ENCODE results near the gene IL10RB.
A peak's percentile ranks its signal among the peaks of the same experiment; 100 is the strongest.

The IL10RB gene

DNA sequence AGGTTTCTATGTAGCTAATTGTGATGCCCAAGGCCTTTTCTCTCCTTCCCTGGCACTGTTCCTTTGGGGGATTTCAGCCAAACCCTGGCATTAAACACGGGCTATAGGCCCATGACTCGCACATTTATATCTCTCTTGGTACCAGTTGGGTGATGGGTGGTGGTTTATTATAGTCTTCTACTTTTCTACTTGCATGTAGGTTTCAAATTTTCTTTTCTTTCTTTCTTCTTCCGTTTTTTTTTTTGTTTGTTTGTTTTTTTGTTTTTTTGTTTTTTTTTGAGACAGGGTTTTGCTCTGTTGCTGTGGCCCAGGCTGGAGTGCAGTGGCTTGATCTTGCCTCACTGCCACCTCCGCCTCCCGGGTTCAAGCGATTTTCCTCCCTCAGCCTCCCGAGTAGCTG is 1.1 kb downstream of the IL10RB start:
- DNase-seq (ENCODE audit: low read depth), result no peak

DNA sequence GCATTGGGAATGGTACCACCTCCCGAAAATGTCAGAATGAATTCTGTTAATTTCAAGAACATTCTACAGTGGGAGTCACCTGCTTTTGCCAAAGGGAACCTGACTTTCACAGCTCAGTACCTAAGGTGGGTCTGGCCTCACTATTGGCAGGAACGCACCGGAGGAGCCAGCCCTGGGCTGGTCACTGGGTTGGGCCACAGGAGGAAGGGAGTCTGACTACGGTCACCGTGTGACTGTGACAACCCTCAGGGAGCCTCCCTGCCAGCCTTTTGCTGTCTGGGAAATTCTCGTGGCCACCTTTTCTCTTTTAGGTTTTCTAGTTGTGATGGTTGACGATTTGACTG is 2.2 kb downstream of the IL10RB start:
- DNase-seq (ENCODE audit: low read depth), result no peak

DNA sequence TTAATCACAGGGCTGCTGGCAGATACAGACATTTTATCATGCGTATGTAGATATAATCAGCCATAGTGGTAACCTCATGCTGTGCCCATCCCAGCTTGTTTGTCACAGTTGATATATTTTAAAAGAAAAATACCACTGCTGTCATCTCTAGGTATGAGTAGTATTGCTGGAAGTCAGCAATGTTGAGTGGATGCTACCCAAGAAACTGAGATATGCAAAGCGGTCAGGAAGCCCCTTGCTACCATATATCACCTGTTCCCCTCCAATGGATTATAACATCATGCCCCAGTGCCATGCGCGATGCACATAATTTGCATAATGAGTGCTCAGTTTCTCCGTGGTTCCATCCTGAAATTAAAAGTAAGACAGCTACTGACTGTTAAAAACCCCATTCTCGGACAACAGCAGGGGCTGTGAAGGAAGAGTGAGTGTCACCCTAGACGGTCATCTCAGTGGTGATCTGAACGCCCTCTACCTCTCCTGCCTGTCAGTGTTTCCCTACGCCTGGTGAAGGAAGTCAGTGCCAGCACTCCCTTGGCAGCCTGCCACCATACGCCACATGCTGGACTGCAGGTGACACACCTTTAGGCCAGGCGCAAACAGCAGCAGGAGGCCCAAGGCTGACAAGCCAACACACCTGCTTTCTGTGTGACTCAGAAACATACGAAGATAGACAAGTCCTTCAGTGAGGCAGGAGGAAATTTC is 2.7 kb downstream of the IL10RB start:
- no peak for DNase-seq (ENCODE audit: low read depth)

DNA sequence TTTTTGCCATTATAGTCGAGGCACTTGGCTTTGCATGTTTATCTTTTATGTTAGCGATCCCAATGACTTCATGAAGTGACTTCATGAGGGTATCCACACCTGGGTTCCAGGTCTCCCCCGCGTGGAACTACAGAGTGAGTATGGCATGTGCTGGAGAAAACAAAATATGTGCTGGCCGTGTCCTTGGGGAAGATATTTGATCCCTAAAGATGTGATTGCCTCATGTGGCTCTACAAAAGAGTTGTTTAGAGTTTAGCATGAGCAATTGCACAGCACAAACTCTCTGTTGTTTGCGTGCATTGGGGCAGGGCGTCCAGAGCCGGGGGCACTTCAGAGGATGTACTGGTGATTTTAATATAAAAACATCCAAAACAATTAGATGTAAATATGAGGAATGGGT is 4.8 kb downstream of the IL10RB start:
- DNase-seq (ENCODE audit: low read depth), result no peak

DNA sequence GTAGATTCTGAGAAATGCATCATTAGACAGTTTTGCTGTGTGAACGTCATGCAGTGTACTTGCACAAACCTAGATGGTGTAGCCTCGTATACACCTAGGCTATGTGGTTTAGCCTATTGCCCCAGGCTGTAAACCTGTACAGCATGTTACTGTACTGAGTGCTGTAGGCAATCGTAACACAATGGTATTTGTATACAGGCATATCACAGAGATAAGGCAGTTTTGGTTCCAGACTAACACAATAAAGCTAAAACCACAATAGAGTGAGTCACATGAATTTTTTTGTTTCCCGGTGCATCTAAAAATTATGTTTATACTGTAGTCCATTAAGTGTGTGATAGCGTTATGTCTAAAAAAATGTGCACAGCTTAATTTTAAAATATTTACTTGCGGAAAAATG is 6.9 kb downstream of the IL10RB start:
- DNase-seq (ENCODE audit: low read depth), result no peak

DNA sequence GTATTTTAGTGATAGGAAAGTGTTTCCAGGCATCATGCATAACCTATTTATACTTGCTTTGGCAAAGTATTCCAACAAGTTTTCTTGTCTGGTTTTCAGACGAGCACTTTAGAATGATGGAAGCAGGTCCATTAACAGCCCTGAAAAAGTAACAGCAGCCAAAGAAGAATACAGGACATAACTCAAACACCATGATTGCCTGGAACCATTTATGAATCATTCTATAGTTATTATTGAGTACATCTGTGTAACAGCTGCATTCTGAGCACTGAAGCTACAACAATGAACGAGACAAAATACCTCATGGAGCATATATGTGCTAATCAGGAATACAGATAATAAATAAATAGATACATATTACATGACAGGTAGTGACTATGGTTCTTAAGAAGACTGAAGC is 12.6 kb downstream of the IL10RB start:
- no peak for DNase-seq (ENCODE audit: low read depth)

DNA sequence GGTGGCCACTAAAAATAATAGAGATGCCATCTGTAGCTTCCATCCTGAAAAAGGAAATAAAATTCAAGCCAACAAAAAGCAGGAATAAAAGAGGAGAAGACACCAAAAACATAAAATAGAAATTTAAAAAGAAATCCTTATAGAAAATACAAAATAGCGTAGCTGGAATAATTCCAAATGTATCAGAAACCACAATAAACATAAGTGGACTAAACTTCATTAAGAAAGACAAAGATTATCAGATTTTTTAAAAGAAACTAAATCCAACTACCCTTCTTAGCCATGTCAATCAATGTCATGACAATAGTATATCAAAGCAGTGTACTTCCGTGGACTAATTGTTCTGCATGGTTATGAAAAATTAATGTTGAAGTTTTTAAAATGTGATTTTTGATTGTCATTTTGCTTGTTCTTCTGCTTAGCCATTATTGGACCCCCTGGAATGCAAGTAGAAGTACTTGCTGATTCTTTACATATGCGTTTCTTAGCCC is 13.2 kb downstream of the IL10RB start:
- no peak for DNase-seq (ENCODE audit: low read depth)

DNA sequence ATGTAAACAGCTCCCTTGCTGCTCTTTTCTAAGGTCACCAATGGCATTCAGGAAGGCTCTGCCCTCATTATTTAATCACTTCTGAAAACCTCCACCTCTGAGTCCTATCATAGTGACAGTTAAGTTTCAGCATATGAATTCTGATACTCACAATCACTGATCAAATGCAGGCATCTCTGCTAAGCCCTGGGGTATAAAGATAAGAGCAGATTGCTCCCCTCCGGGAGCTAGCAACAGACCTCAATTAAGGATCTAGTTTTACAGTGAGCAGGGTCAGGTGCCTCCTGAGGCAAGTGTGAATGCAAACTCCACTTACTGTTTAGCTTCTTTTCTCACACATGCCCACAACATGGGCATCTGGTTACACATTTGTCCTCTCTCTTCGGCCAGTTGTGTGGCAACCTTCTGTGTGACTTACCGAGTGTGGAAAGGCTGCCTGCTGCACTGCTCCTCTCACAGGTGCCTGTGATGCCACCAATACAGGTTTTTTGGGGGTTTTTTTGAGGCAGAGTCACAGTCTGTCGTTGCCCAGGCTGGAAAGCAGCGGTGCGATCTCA is 15.0 kb downstream of the IL10RB start:
- DNase-seq (ENCODE audit: low read depth), result no peak

DNA sequence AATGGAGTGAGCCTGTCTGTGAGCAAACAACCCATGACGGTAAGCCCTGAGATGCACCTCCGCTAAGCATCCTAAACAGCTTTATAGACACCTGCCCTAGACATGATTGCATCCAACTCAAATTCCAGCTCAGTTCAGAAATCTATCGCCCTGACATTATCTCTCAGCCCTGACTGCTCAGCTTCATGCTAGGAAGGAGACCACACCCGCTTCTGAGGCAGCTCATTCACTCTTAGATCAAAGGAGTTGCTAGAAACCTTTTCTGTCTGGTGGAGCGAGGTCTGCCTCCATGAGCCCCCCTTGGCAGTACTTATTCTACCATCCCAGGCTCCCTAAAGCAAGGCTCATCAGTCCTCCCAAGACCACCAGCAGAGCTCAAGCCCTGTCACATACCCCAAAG is 17.0 kb downstream of the IL10RB start:
- DNase-seq (ENCODE audit: low read depth), result no peak

DNA sequence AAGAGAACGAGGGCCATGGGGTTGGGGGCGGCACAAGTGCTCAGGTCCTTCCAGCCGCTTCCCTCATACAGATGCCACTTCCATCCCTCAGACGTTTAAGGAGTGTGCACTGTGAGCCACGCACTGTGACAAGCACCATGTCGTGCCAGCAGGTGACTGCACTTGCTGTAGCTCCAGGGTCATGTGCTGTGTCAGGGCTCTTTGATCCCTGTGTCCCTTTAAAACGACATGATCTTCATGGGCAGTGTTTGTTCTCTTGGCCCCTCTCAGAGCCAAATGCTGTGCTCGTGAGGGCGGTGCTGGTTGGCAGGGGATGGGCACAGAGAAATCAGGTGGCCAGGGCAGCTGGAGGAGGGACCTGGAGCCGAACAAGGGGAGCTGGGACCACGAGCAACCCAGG is 19.9 kb downstream of the IL10RB start:
- no peak for DNase-seq (ENCODE audit: low read depth)

DNA sequence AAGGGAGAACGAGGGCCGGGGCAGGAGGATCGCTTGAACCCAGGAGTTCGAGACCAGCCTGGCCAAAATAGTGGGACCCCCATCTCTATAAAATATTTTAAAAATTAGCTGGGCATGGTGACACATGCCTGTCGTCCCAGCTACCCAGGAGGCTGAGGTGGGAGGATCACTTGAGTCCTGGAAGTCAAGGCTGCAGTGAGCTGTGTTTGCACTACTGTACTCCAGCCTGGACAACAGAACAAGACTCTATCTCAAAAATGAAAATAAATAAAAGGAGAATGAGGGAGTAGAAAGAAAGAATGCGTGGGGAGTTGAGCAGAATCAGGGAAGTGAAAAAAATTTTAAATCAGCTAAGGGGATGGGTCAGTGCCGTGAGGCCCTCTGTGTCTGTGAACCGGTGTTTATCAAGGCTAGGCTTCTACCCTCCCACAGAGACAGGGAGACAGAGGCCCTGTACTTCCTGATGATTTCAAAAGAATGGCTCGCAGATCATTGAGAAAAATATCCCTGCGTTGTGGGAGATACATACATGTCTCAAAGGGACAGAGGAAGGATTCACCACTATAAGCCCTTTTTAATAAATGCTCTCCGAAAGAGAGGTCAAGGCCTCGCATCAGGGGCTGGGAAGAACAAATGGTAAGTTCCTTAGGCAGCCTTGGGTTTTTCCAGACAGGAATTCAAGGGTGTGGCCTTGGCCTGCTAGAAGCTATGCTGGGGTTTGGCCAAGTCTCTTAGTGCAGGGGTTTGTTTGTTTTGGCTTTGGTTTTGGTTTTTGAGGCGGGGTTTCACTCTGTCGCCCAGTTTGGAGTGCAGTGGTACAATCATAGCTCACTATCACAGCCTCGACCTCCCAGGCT is 20.7 kb downstream of the IL10RB start:
- DNase-seq (ENCODE audit: low read depth), result peak; percentile 73

DNA sequence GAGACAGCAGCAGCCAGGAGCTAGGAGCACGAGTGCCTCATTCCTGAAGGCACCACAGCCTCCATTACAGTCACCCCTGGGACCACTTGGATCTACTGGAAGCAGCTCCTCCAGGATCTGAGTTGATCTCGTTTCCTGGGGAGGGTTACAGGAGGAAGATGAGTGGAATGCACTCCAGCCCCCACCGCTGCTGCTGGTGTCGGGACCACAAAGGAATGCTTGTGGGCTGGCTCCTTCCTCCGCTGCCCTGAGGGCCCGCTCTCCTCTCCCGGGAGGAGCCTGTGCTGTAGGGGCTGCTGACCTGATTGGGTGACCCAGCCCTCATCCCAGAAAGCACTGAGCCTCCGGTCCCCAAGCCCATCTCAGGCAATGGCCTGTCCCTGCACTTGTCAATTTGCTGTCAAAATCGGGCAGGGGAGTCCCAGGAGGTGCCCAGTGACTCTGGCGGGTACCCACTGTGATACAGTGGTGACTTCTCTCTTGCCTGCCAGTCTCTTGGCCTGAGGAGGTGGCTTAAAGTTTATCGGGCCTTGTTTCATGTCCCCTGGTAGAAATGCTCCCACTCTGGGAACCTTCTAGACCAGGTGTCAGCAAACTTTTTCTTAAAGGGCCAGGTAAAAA is 23.1 kb downstream of the IL10RB start:
- DNase-seq (ENCODE audit: low read depth), result peak; percentile 51

DNA sequence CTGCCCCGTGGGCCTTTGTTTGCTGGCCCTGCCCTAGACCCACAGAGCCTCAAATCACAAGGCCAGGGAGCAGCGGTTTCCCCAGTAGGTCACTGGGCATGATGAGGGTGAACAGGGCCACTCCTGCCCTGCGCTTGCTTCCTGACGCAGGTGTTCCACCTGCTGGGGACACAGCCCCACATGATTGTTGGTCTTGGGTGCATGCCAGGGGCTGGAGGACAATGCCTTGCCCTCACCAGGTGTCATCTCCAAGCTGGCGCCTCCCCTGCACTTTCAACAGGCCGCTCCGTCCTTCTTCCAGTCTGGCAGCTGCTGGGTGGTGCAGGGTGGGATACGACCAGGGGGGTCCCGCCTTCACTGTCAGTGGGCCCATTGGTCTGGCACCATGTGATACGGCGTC is 24.3 kb downstream of the IL10RB start:
- no peak for DNase-seq (ENCODE audit: low read depth)

DNA sequence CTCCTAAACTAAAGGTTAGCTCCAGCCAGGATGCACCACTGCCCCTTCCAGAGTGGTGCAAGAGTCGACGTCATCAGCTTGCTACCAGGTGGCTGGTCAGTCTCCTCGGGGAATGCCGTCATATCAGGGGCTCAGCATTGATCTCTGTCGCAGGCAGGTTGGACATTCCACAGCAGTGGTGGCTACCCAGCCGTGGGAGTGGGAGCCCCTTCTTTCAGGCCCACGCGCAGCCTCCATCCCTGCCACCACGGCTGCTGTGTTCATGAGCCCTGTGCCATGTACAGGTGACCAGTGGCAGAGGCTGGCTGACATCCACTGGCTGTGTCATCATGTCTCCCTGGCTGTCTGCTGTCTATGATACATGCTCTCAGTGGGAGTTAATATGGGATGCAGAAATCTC is 25.5 kb downstream of the IL10RB start:
- DNase-seq (ENCODE audit: low read depth), result no peak

DNA sequence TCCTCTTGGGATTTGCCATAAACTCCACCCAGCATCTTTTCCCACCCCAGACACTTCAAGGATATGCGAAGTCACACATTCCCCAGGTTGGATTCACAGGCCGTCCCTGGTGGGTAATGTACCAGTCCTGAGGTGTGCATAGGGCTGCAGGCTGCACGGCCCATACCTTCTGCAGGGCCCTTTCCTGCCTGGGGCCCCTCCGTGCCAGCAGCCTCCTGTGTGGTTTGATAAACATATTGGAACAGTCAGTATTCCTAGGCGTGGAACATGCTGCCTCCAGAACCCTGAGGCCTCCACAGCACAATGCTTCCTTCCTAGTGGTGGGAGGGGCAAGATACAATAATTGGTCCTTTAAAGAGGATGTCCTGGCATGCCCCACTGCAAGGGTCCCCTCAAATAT is 26.6 kb downstream of the IL10RB start:
- no peak for DNase-seq (ENCODE audit: low read depth)

DNA sequence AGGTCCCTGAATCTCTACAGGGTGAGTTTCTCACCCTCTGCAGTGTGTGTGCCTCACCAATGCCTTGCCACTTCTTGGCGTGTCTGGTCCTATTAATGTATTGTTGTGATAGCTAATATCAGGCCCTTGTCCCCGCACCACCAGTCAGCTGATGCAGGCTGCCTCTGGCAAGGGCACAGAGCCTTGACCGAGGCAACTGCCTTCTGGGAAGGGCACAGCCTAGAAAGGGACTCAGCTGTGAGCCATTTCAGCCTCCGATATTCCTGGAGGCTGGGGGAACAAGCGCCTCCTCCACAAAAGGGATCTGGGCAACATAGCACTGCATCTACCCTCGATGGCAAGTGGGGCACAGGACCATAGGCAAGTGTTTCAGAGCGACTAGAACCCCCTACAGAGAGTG is 27.0 kb downstream of the IL10RB start:
- DNase-seq (ENCODE audit: low read depth), result no peak

DNA sequence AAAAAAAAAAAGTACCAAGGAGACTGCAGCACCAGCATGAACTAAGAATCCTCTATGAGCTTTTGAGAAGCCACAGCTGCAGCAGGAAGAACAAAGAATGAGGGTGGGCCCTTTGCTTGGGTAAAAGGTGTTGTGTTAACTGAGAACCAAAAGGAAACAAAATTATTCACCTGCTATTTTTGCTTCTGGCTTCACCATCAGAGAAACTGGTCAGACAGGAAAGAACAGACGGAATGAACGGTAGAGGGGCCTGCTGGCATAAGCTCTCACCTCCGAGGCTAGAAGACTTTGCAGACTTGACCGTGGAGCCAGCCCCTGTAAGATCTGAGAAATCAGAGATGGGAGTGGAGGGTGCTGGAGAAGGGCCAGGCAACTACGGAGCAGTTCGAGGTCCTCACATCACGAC is 27.6 kb downstream of the IL10RB start:
- no peak for DNase-seq (ENCODE audit: low read depth)

DNA sequence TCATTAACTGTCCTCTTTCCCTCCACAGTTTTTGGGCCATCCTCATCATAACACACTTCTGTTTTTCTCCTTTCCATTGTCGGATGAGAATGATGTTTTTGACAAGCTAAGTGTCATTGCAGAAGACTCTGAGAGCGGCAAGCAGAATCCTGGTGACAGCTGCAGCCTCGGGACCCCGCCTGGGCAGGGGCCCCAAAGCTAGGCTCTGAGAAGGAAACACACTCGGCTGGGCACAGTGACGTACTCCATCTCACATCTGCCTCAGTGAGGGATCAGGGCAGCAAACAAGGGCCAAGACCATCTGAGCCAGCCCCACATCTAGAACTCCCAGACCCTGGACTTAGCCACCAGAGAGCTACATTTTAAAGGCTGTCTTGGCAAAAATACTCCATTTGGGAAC is 30.0 kb downstream of the IL10RB start:
- no peak for DNase-seq (ENCODE audit: low read depth)

DNA sequence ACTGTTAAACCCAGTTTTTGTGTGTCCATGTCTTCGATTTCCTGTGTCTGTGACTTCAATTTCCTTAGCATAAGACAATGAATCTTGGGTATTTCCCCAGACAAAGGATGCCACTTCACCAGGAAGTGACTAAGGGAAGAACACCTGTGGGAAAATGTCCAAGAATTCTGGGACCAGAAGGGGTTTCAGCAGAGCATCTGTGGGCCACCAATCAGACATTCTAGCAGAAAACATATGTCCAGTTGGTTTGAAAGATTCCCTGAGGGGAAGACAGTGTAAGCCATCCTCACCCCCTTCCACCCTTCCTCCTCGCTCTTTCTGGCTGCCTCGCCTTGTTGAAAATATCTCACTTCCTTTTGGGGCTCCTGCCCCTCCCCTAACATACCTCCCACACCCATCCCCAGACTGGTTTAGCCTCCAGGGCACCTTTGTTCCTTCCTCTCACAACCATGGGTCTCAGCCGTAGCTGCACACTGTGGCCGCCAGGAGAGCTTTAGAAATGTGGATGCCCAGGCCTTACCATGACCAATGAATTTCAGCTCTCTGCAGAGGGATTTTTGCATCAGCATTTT is 33.1 kb downstream of the IL10RB start:
- no peak for DNase-seq (ENCODE audit: low read depth)

DNA sequence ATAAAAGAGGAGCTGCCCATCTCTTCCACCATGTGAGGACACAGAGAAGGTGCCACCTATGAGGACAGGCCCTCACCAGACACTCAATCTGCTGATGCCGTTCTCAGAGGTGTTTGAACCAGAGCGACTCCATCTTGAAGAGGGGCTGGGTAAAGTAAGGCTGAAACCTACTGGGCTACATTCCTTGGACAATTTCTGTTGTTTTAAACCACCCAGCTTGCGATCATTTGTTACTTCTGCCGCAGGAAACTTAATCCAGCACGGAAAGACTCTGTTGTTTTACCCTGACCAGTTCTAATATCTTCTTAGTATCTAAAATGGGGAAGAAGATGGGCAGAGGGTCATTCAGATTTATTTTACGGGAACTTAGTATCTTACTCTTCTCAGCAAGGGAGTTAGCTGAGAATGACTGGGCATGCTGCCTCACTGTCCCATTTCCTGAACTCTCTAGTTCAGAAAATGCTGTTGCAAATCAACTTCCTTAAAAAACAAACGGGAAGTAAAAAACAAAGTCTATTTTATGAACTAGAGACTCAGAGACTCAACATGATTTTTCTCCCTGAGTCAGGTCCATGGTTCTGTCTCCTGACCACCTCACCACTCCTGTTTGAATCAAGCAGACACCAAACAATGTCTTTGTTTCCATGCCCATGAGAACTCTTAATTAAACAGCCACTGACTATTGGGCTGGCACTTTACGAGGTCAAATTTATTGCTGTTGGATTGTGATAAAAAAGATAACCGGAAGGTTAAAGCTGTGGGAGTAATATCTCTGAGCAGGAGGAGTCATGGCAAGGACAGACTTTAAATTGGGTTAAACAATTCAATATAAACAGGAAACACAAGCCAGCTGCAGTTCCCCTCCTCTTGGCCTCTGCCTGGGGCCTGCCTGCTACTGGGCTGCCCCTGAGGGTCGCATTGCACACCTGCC is 34.8 kb downstream of the IL10RB start:
- DNase-seq (ENCODE audit: low read depth), result no peak

DNA sequence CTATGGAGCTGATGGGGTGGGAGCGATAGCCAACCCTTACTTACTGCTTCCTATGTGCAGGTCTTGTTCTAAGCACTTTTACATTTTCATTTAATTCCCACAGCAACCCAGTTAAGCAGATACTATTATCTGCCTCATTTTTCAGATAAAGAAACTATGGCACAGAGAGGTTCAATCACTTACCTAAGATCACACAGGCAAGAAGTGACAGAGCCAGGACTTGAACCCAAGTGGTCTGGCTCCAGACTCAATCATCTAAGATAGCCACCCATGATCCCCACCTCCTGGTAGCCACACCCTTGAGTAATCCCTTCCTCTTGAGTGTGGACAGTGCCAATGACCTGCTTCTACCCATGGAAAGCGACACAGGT is 35.5 kb downstream of the IL10RB start:
- no peak for DNase-seq (ENCODE audit: low read depth)

All from HS-27A (cell line).